ENCODE results near the gene KIAA1671.

DNA sequence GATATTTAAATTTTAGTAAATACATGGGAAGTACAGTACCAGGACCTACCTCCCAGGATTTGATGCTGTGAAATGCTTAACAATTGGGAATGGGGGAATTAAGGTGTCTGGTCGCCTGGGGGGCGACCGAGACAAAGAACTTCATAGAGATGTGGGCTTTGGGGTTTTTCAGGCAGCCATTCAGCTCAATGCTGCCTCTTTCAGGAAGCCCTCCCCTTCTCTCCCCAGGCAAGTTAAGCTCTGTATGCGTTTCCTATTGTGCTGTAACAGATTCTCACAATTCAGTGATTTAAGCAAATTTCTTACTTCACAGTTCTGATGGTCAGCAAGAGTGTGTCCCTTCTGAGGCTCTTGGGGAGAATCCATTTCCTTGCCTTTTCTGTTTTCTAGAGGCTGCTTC lies 53.8 kb downstream of the KIAA1671 start:
- TF ChIP-seq, protein P1, sequence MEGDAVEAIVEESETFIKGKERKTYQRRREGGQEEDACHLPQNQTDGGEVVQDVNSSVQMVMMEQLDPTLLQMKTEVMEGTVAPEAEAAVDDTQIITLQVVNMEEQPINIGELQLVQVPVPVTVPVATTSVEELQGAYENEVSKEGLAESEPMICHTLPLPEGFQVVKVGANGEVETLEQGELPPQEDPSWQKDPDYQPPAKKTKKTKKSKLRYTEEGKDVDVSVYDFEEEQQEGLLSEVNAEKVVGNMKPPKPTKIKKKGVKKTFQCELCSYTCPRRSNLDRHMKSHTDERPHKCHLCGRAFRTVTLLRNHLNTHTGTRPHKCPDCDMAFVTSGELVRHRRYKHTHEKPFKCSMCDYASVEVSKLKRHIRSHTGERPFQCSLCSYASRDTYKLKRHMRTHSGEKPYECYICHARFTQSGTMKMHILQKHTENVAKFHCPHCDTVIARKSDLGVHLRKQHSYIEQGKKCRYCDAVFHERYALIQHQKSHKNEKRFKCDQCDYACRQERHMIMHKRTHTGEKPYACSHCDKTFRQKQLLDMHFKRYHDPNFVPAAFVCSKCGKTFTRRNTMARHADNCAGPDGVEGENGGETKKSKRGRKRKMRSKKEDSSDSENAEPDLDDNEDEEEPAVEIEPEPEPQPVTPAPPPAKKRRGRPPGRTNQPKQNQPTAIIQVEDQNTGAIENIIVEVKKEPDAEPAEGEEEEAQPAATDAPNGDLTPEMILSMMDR (IDR thresholded peaks at IDR 0.05): no peak
- no peak for TF ChIP-seq POLR2A (IDR thresholded peaks at IDR 0.05)
